PC-3 (cell line): ENCODE data around the gene PLXNA2. TPM values are rescaled to one million over a fixed set of nuclear protein-coding genes. Genes with fewer than 3 reads are reported as not detected.
A peak's percentile ranks its signal among the peaks of the same experiment; 100 is the strongest.

ENCODE experiments used
- ATAC-seq: fragments of 200-7000 bp; cut with Tn5 transposase; 2 replicates; pipeline ENCODE4 v1.9.1; 2020; ENCODE audit warnings: mild to moderate bottlenecking, moderate library complexity
- BruUV-seq: library from RNA; stranded (reverse); fragments of 400-500 nt; replicated peaks from 2 replicates; lab custom pipeline; 2021; lab: Mats Ljungman, UMichigan
- CTCF ChIA-PET: fragments of 300-600 bp; sonication (Branson Sonifier 250); formaldehyde crosslinking; loops from one replicate; lab custom pipeline; 2022; ENCODE audit warnings: antibody characterized with exemption; lab: Charles Lee
- POLR2A ChIA-PET: fragments of 300-600 bp; sonication (Branson Sonifier 250); formaldehyde crosslinking; loops from one replicate; lab custom pipeline; 2022; ENCODE audit warnings: antibody characterized with exemption; ENCODE audit not compliant: unreplicated experiment; lab: Charles Lee
- DNase-seq: peaks from one replicate; pipeline ENCODE4 v3.0.0-alpha.2; 2015
- H2AFZ ChIP-seq: fragments of 300-600 bp; sonication (generic); 2 replicates; pipeline ENCODE4 v1.6.0; 2016; ENCODE audit warnings: antibody characterized with exemption, low read length
- H3F3A ChIP-seq: fragments of 300-600 bp; sonication (generic); one replicate; pipeline ENCODE4 v1.6.0; 2017; ENCODE audit warnings: antibody characterized with exemption, low read length, control low read depth, mild to moderate bottlenecking; ENCODE audit not compliant: unreplicated experiment
- H3K27ac ChIP-seq: fragments of 300-600 bp; sonication (generic); 2 replicates; pipeline ENCODE4 v1.5.1; 2016; ENCODE audit warnings: mild to moderate bottlenecking, low read length
- H3K27me3 ChIP-seq: fragments of 300-600 bp; sonication (generic); 2 replicates; pipeline ENCODE4 v1.6.1; 2016; ENCODE audit warnings: low read length, mixed read lengths
- H3K36me3 ChIP-seq: fragments of 300-600 bp; sonication (generic); 2 replicates; pipeline ENCODE4 v1.6.1; 2016; ENCODE audit warnings: low read depth, mixed run types, low read length, mixed read lengths
- H3K4me1 ChIP-seq: fragments of 300-600 bp; sonication (generic); 2 replicates; pipeline ENCODE4 v1.5.1; 2016; ENCODE audit warnings: low read length; ENCODE audit not compliant: insufficient read depth
- H3K4me2 ChIP-seq: fragments of 300-600 bp; sonication (generic); 2 replicates; pipeline ENCODE4 v1.6.0; 2016; ENCODE audit warnings: low read length
- H3K4me3 ChIP-seq: fragments of 300-600 bp; sonication (generic); 2 replicates; pipeline ENCODE4 v1.5.1; 2016; ENCODE audit warnings: mild to moderate bottlenecking, low read length, mixed read lengths
- H3K79me2 ChIP-seq: fragments of 300-600 bp; sonication (generic); 2 replicates; pipeline ENCODE4 v1.6.1; 2017; ENCODE audit warnings: low read length, mixed read lengths
- H3K9ac ChIP-seq: fragments of 300-600 bp; sonication (generic); 2 replicates; pipeline ENCODE4 v1.6.0; 2016; ENCODE audit warnings: mild to moderate bottlenecking, low read length
- H3K9me2 ChIP-seq: fragments of 300-600 bp; sonication (generic); replicated peaks from 2 replicates; pipeline ENCODE4 v1.6.1; 2016; ENCODE audit warnings: mixed run types, low read length, mixed read lengths
- H3K9me3 ChIP-seq: fragments of 300-600 bp; sonication (generic); 2 replicates; pipeline ENCODE4 v1.6.1; 2016; ENCODE audit warnings: low read length, mixed read lengths
- H4K20me1 ChIP-seq: fragments of 300-600 bp; sonication (generic); 2 replicates; pipeline ENCODE4 v1.6.1; 2016; ENCODE audit warnings: low read length, mixed read lengths
- CTCF ChIP-seq: fragments of 300-600 bp; sonication (generic); conservative IDR thresholded peaks from 2 replicates; pipeline ENCODE4 v1.5.1; 2017; ENCODE audit warnings: antibody characterized with exemption, low read depth, mild to moderate bottlenecking, low read length
- EZH2 ChIP-seq: fragments of 300-600 bp; sonication (generic); IDR thresholded peaks from one replicate; pipeline ENCODE4 v1.6.1; 2017; ENCODE audit warnings: antibody characterized with exemption, mild to moderate bottlenecking, low read length; ENCODE audit not compliant: unreplicated experiment
- EZH2phosphoT487 ChIP-seq: fragments of 300-600 bp; sonication (generic); IDR thresholded peaks from 2 replicates; pipeline ENCODE4 v1.6.1; 2018; ENCODE audit warnings: mild to moderate bottlenecking, antibody characterized with exemption, low read length, borderline replicate concordance
- intact Hi-C: fragments of 100-400 bp; cut with micrococcal nuclease; formaldehyde crosslinking; loops from 2 replicates; pipeline ENCODE4 v1.9.0; 2023
- total RNA-seq: library from RNA; depleted of rRNA; stranded (reverse); fragments of >200 nt; gene quantifications from 2 replicates; pipeline ENCODE4 v1.2.3, GENCODE V29; 2014

PLXNA2 gene
- total RNA-seq, 1 experiment from 2014 or later = 16.2 TPM

- peak; percentile 99 for TF ChIP-seq CTCF
- no peak for TF ChIP-seq EZH2phosphoT487
- TF ChIP-seq EZH2 = no peak
- Histone ChIP-seq H3K27ac (peak overlapping the region; percentile 46), H3K9me3 (no peaks in the 10 kb centered on the region), H4K20me1 (no peaks in the 10 kb centered on the region), H3K9ac (0 out of 2 replicates have a peak overlapping the region, but pooled peaks have one; percentile 1), H3K4me3 (peak overlapping the region; percentile 2; the same call in 1 of the 2 replicates), H3K79me2 (no peaks in the 10 kb centered on the region), H3F3A (no peaks in the 10 kb centered on the region), H3K27me3 (no peaks in the 10 kb centered on the region), H3K4me1 (peaks cover 16% of the 10 kb centered on the region), H3K9me2 (no peaks in the 10 kb centered on the region), H3K4me2 (peak overlapping the region; percentile 54), H3K36me3 (no peaks in the 10 kb centered on the region), H2AFZ (peak overlapping the region; percentile 28)
- BruUV-seq = no TSS peak
- ChIA-PET CTCF (interaction anchor here (0.7 to 2.1 kb wide), 9 partner anchors 13 to 112 kb away, joined by 3 to 24 read pairs (median 5); partner anchors contain the start of gene PLXNA2), POLR2A (no interaction called here)
- DNase-seq (peak; percentile 93), ATAC-seq (peak; percentile 100)
- intact Hi-C loops = loop anchor here (1.0 kb wide), 4 partner anchors 52 to 113 kb away; no protein-coding TSS in a partner anchor
Measured at GRCh38 chr1:208132287-208132882, 111.8 kb downstream of the PLXNA2 start.

DNA sequence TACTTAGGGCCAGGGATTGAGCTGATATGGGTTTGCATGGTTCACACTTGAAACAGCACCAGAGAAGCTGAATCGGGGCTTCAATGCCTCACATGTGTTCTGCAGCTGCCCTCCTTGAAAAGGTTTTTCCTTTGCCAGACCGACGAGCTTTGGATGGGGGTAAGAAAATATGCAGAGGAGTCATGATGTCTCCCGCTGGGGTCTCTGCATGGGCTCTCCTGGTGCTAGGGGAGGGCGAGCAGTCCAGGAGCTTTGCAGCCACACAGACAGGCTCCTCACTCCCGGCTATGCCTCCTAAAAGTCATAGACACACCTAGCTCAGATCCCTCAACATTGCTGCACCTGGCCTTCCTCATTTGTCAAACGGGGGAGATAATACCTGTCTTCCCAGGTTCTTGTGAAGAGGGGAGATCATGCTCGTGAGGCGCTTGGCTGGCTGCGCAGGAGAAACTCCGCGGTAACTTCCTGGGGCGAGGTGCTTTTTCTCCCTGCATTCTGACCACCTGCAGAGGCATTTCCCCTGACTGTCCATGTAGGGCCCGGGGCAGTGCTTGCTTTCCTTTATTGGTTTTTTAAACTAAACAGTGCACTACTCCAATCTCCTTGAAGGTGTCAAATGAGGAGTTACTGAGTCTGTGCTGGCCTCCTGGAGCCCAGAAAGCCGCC is 112.4 kb downstream of the PLXNA2 start:
- Histone ChIP-seq H3K9me3 (no peaks in the 10 kb centered on the region), H3K4me2 (peak overlapping the region; percentile 54; the same call in 1 of the 2 replicates), H3K9ac (no peak overlapping the region), H3K79me2 (no peaks in the 10 kb centered on the region), H3K36me3 (no peaks in the 10 kb centered on the region), H3K4me3 (no peak overlapping the region), H3K4me1 (peaks cover 16% of the 10 kb centered on the region), H2AFZ (peak overlapping the region; percentile 28), H3K27ac (peak overlapping the region; percentile 46; the same call in 1 of the 2 replicates), H3K9me2 (no peaks in the 10 kb centered on the region), H3K27me3 (no peaks in the 10 kb centered on the region), H4K20me1 (no peaks in the 10 kb centered on the region), H3F3A (no peaks in the 10 kb centered on the region)
- ATAC-seq = peak; percentile 34
- no peak for TF ChIP-seq EZH2phosphoT487
- no peak for TF ChIP-seq EZH2
- no peak for TF ChIP-seq CTCF
- CTCF ChIA-PET = interaction anchor here (0.9 to 2.1 kb wide), 7 partner anchors 12 to 113 kb away, joined by 4 to 24 read pairs (median 7); partner anchors contain the start of gene PLXNA2
- POLR2A ChIA-PET = no interaction called here
- DNase-seq = no peak
- BruUV-seq = no TSS peak
- intact Hi-C loops = loop anchor here (1.0 kb wide), 4 partner anchors 53 to 114 kb away; no protein-coding TSS in a partner anchor
